HEK293 (cell line): Measurements from ENCODE around the gene TRAF3.

Experiments used
- CTCF ChIP-seq: fragments of 450-650 bp; formaldehyde crosslinking; IDR thresholded peaks from 2 replicates; pipeline ENCODE4 v1.5.1; 2016; ENCODE audit warnings: missing biosample characterization, missing genetic modification characterization
- KLF9 ChIP-seq: fragments of 450-650 bp; formaldehyde crosslinking; IDR thresholded peaks from 2 replicates; pipeline ENCODE4 v1.5.1; 2016; ENCODE audit warnings: missing biosample characterization, missing genetic modification characterization, low read depth
- SCRT2 ChIP-seq: fragments of 450-650 bp; formaldehyde crosslinking; IDR thresholded peaks from 2 replicates; pipeline ENCODE4 v1.5.1; 2016; ENCODE audit warnings: missing biosample characterization, missing genetic modification characterization
- ZBTB26 ChIP-seq: fragments of 450-650 bp; formaldehyde crosslinking; optimal IDR thresholded peaks from 2 replicates; pipeline ENCODE3; 2016; ENCODE audit warnings: missing biosample characterization, mild to moderate bottlenecking, missing genetic modification characterization
- ZBTB49 ChIP-seq: fragments of 450-650 bp; formaldehyde crosslinking; IDR thresholded peaks from 2 replicates; pipeline ENCODE4 v1.5.1; 2016; ENCODE audit warnings: missing biosample characterization, missing genetic modification characterization, low read depth
- ZNF23 ChIP-seq: fragments of 450-650 bp; formaldehyde crosslinking; IDR thresholded peaks from 2 replicates; pipeline ENCODE4 v1.5.1; 2016; ENCODE audit warnings: missing biosample characterization, missing genetic modification characterization, borderline replicate concordance
- ZNF473 ChIP-seq: fragments of 450-650 bp; formaldehyde crosslinking; IDR thresholded peaks from 2 replicates; pipeline ENCODE4 v1.5.1; 2017; ENCODE audit warnings: missing biosample characterization, missing genetic modification characterization
- ZNF510 ChIP-seq: fragments of 450-650 bp; formaldehyde crosslinking; IDR thresholded peaks from 2 replicates; pipeline ENCODE4 v1.5.1; 2018; ENCODE audit warnings: mild to moderate bottlenecking, missing genetic modification characterization, missing biosample characterization; ENCODE audit not compliant: insufficient replicate concordance
- ZNF549 ChIP-seq: fragments of 450-650 bp; IDR thresholded peaks from 2 replicates; pipeline ENCODE4 v1.5.1; 2018; ENCODE audit warnings: missing biosample characterization, missing genetic modification characterization, mild to moderate bottlenecking, inconsistent platforms, moderate library complexity
- ZNF555 ChIP-seq: fragments of 450-650 bp; formaldehyde crosslinking; conservative IDR thresholded peaks from 2 replicates; pipeline ENCODE4 v1.5.1; 2017; ENCODE audit warnings: missing biosample characterization, mild to moderate bottlenecking, missing genetic modification characterization, inconsistent platforms
- ZNF664 ChIP-seq: fragments of 450-650 bp; formaldehyde crosslinking; IDR thresholded peaks from 2 replicates; pipeline ENCODE4 v1.5.1; 2016; ENCODE audit warnings: missing biosample characterization, missing genetic modification characterization
- ZNF707 ChIP-seq: fragments of 450-650 bp; formaldehyde crosslinking; IDR thresholded peaks from 2 replicates; pipeline ENCODE4 v1.5.1; 2016; ENCODE audit warnings: missing biosample characterization, missing genetic modification characterization

- TF ChIP-seq ZNF549 (tag by site-specific recombination) (no peak), ZNF23 (tag by site-specific recombination) (no peak), CTCF (tag by site-specific recombination) (no peak), ZNF473 (no peak), ZNF555 (no peak), ZBTB26 (tag by site-specific recombination) (no peak), ZNF510 (tag by site-specific recombination) (no peak), ZNF664 (tag by site-specific recombination) (no peak), ZNF707 (tag by site-specific recombination) (no peak), ZBTB49 (no peak), KLF9 (tag by site-specific recombination) (no peak), SCRT2 (tag by site-specific recombination) (no peak)
These were observed 130.9 kb downstream of the TRAF3 start for GRCh38 chr14:102907980-102908730.
